GM19240 (cell line): ENCODE results near the gene C2.
"Not testable (repeated sequence)": the region's sequence is repeated elsewhere in the genome, so short reads cannot be mapped to it uniquely, and the experiment has no call there.

Experiments used
- DNase-seq: peaks from one replicate; pipeline ENCODE4 v3.0.0; 2011; ENCODE audit warnings: low spot score; ENCODE audit not compliant: insufficient read length

C2 gene

GRCh38 chr6:31956796-31957195, 29.3 kb downstream of the C2 start:
- DNase-seq, result no peak

DNA sequence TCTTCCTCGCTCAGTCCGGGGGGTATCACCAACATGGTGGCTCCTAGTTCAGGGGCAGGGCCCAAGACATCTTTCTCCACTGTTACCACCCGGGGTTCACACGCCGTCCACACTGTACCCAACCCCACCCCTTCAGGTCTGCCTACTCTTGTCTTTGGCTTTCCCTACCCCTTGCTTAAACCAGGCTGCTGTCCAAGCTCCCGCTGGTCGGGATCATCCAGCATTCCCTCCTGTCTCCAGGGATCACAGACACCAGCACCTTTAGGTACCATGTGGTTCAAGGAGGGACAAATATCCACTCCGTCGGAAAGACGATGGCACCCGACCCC, 30.9 kb downstream of the C2 start:
- DNase-seq, result no peak

DNA sequence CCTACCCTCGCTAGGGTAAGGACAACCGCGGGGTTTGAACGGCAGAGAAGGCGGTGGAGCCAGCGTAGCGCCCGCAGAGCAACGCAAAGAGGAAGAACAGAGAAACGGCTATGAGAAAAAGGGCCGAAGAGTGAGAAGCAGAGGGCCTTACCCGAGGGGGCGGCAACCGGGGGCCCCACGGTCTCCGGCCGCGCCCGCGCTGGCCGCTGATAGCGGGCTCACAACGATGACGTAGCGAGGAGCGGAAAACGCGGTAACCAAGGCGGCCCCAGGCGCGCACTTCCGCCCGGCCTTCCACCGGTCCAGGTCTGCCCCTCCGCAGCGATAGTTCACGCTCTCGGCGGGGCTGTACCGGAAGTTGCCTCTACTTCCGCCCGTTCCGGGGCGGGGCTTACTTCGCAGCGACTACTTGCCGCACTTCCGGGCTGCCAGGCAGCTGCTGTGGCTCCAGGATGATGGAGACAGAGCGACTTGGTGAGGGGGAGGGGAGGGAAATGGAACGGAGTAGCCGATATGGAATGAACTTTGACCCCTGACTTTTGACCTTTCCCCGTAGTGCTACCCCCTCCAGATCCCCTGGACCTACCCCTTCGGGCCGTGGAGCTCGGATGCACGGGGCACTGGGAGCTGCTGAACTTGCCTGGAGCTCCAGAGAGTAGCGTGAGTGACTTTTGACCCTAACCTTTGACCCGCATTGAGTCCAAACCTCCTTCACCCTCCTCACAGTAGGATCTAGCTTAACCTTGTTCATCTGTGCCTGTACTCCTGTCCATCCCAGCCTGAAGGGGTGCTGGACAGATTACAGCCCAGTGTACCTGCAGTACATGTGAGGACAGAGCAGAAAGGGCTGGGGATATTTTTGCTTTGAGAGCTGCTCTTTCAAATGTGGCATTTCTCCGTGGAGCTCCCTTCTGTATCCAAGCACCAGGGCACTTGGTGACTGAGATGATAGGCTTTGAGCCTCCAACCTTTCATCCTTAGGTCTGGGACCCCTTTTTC, 31.5 kb downstream of the C2 start, which contains the start of the genes NELFE and SKIC2:
Gene NELFE (minus strand): TSS at position 231 of the 999 bp plus-strand sequence. CDS start 525 bp downstream, outside the sequence.
Gene SKIC2 (plus strand): TSS at position 435 of the 999 bp plus-strand sequence. CDS start 18 bp downstream, at position 453.
- peak; percentile 100 for DNase-seq

DNA sequence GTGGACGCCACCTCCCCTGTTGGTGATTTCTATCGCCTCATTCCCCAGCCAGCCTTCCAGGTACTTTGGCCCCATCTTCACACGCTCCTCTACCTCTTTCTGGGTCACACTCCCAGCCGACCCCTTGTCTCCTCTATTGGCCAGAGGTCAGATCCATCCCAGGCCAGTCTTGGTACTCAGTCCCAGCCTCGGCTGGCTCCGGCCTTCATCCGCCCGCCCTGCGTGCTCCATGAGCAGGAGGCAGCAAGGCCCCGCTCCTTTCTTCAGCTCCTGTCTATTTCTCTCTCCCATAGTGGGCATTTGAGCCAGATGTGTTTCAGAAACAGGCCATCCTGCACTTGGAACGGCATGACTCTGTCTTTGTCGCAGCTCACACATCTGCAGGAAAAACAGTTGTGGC, 34.1 kb downstream of the C2 start:
- DNase-seq, result no peak

- no peak for DNase-seq
Observed at GRCh38 chr6:31963921-31964320, 36.4 kb downstream of the C2 start.

- no peak for DNase-seq
Observed at GRCh38 chr6:31965700-31966099, 38.2 kb downstream of the C2 start.

DNA sequence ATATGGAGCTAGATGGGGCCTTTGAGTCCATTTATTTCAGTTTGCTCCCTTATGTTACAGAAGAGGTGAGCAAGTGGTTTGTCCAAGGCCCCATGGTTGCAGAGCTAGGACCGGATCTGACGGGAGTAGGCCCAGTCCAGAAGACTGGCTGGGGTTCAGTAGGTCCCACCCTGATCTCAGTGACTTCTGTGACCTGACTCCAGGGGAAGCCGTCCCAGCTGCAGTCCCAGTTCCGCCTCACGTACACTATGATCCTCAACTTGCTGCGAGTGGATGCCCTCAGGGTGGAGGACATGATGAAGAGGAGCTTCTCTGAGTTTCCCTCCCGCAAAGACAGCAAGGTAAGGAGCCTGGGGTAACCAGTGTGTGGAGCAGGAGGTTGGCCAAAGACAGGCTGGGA, 39.0 kb downstream of the C2 start:
- no peak for DNase-seq

- no peak for DNase-seq
Observed at GRCh38 chr6:31966997-31967925, 39.7 kb downstream of the C2 start.

DNA sequence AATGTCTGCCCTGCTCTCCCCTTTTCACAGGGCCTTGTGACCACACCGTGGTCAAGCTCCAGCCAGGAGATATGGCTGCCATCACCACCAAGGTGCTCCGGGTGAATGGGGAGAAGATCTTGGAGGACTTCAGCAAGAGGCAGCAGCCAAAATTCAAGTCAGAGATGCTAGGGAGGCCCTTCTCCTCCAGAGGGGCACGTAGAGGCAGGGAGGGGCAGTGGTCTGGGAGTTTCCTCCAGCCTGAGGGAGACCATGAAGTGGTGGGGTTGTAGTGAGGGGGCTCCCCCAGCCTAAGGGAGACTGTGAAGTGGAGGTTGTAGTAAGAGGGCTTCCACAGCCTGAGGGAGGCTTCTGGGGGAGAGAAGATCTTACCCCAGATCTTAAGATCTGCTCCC, 40.4 kb downstream of the C2 start:
- no peak for DNase-seq

DNA sequence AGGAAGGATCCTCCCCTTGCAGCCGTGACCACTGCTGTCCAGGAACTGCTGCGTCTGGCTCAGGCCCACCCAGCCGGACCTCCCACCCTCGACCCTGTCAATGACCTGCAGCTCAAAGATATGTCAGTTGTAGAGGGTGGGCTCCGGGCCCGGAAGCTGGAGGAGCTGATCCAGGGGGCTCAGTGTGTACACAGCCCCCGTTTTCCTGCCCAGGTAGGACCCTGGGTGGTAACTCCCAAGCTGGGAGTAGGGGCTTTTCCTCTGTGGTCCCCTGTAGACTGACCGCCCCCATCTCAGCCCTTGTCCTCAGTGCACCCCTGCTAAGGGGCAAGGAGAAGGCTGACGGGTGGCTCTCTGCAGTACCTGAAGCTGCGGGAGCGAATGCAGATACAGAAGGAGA, 40.8 kb downstream of the C2 start:
- DNase-seq, result no peak

GRCh38 chr6:31968791-31969711, 41.5 kb downstream of the C2 start:
- DNase-seq, result no peak

GRCh38 chr6:31969712-31970603, 42.4 kb downstream of the C2 start:
- no peak for DNase-seq

DNA sequence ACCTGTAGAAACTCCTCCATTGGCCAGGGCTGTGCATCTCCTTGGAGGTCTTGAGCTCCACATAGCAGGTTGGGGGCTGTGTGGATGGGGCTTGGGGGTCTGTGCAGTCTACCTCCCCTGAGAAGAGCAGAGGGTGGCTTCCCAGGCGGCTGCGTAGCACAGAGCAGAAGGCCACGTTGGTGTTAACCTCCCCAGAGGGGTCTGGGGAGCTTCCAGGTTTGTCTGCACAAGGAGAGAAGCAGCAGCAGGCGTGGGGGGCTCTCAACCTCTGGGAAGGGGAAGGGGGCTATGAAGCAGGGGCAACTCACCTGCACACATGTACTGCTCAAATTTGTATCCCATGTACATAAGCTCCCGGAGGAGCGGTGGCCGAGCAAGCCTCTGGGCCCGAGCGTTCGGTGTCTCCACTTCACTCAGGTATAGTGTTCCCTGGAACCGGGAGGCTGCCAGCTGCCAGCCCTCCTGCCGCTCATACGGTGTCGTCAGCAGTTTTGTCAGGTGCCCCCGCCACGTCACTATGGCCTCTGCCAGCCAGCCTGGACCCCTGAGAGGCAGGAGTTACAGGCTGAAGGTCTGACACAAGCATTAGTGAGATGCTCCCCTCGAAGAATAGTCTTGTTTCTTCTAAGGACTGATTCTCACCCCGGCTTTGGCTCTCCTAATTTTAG, 43.2 kb downstream of the C2 start:
- DNase-seq, result no peak

DNA sequence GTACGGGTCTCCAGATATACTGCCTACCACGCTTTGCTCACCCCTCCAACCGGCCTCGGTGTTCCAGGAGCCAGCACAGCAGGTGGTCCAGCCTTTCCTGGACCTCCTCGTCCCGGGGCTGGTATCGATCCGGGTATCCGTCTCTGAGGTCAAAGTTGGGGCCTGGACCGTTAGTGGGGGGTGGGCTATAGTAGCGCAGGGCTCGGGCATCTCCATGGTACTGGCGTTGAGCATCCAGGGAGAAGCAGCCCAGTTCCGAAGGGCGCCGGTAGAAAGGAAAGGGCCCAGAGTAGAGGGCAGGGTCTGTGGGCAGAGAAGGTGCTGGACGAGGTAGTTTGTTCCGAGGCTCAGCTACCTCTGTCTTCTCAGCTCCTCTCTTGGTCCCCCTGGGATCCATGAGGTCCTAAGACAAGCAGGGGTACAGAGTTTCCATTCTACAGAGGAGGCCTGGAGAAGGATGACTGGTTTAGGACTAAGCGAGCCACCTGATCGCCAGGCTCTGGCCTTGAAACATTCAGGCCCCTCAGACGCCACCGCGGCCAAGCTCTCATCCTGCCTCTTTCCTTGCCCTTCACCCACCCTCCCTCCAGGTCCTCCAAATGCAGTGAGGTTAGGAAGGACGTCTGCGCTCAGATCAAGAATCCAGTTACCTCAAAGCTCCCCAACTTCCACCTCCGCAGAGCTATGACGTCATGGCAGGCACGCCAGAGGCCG, 43.9 kb downstream of the C2 start:
- DNase-seq, result no peak

- DNase-seq, result peak; percentile 100
Observed at GRCh38 chr6:31971993-31972708, 44.6 kb downstream of the C2 start, which contains the start of gene DXO. Gene DXO, minus strand, starts transcription at chr6:31972138. Its CDS starts 463 bp downstream, at chr6:31971675.

- no peak for DNase-seq
Observed at GRCh38 chr6:31972709-31973350, 45.3 kb downstream of the C2 start.

- DNase-seq, result not testable (repeated sequence)
Observed at GRCh38 chr6:31976065-31976464, 48.5 kb downstream of the C2 start.
